Tibial artery (tissue), 4 donors: ENCODE data around the gene BAIAP2.

Experiments used
- DNase-seq, 2 donors: peaks; one replicate each; pipeline ENCODE4 v3.0.0-alpha.2; 2019
- H3K27ac ChIP-seq, 2 donors: fragments of 200-600 bp; sonication (generic) in 1 of 2; 1 replicate in 1 of 2; 2 replicates in 1 of 2; pipeline ENCODE4 v1.5.1; 2018 to 2019; ENCODE audit warnings: mild to moderate bottlenecking in 1 of 2
- H3K27me3 ChIP-seq, 2 donors: fragments of 200-600 bp; sonication (generic) in 1 of 2; one replicate each; pipeline versions ENCODE4 v1.5.1 to v1.6.0; 2016 to 2019
- H3K36me3 ChIP-seq, 3 donors: fragments of 200-600 bp; sonication (generic) in 2 of 3; one replicate each; pipeline ENCODE4 v1.5.1; 2016 to 2019; ENCODE audit warnings: mild to moderate bottlenecking in 2 of 3
- H3K4me1 ChIP-seq, 4 donors: fragments of 200-600 bp; sonication (generic) in 2 of 4; 1 replicate in 3 of 4; 2 replicates in 1 of 4; pipeline ENCODE4 v1.5.1; 2016 to 2019
- H3K4me3 ChIP-seq, 2 donors: fragments of 200-600 bp; sonication (generic) in 1 of 2; 1 replicate in 1 of 2; 2 replicates in 1 of 2; pipeline ENCODE4 v1.5.1; 2018 to 2019; ENCODE audit warnings: mild to moderate bottlenecking in 2 of 2
- H3K9me3 ChIP-seq, 3 donors: fragments of 200-600 bp; sonication (generic) in 1 of 3; one replicate each; pipeline ENCODE4 v1.5.1; 2016 to 2019
- CTCF ChIP-seq, 2 experiments: fragments of 200-600 bp in 1 of 2; fragments of 450-650 bp in 1 of 2; IDR thresholded peaks; one replicate each; pipeline ENCODE4 v1.5.1; 2017 to 2019; ENCODE audit warnings: antibody characterized with exemption in 2 of 2, mild to moderate bottlenecking in 1 of 2, moderate library complexity in 1 of 2
- intact Hi-C: fragments of 100-400 bp; cut with DNase I; formaldehyde crosslinking; loops from one replicate; pipeline ENCODE4 v1.15.0; 2023; ENCODE audit warnings: low total_unique reads

Gene BAIAP2

GRCh38 chr17:81165246-81166032 lies 130.5 kb downstream of the BAIAP2 start, which contains the start of gene PVALEF:
PVALEF (plus strand) TSS chr17:81165507; CDS start chr17:81181227, 15,720 bp downstream.
- Histone ChIP-seq H3K4me1 (peaks cover 0 to 22% (median 13%) of the 10 kb centered on the region in 4 donors), H3K9me3 (no peaks in the 10 kb centered on the region), H3K36me3 (no peaks in the 10 kb centered on the region), H3K4me3 (peak within 1 kb of the TSS; percentile 37 to 46), H3K27ac (no peak within 1 kb of the TSS), H3K27me3 (peaks cover 0 to 87% of the 10 kb centered on the region in 2 donors)
- no peak for TF ChIP-seq CTCF (IDR thresholded peaks at IDR 0.05)
- no peak for DNase-seq
- intact Hi-C loops, result no loop called here

- H3K36me3 ChIP-seq, result no peaks in the 10 kb centered on the region
- no peak for DNase-seq
- H3K27ac ChIP-seq, result no peak within 1 kb of the TSS
- peaks cover 0 to 87% of the 10 kb centered on the region in 2 donors for H3K27me3 ChIP-seq
- TF ChIP-seq CTCF (IDR thresholded peaks at IDR 0.05), result no peak
- intact Hi-C loops, result no loop called here
- peaks cover 0 to 22% (median 13%) of the 10 kb centered on the region in 4 donors for H3K4me1 ChIP-seq
- H3K9me3 ChIP-seq, result no peaks in the 10 kb centered on the region
- H3K4me3 ChIP-seq, result peak within 1 kb of the TSS; percentile 37 to 46
These were observed 131.1 kb downstream of the BAIAP2 start, which contains the start of gene AATK for GRCh38 chr17:81166033-81166492. AATK (minus strand) TSS chr17:81166221; CDS start chr17:81165992, 229 bp downstream.
